Measurements from ENCODE around the gene MMP1.

Gene MMP1

DNA sequence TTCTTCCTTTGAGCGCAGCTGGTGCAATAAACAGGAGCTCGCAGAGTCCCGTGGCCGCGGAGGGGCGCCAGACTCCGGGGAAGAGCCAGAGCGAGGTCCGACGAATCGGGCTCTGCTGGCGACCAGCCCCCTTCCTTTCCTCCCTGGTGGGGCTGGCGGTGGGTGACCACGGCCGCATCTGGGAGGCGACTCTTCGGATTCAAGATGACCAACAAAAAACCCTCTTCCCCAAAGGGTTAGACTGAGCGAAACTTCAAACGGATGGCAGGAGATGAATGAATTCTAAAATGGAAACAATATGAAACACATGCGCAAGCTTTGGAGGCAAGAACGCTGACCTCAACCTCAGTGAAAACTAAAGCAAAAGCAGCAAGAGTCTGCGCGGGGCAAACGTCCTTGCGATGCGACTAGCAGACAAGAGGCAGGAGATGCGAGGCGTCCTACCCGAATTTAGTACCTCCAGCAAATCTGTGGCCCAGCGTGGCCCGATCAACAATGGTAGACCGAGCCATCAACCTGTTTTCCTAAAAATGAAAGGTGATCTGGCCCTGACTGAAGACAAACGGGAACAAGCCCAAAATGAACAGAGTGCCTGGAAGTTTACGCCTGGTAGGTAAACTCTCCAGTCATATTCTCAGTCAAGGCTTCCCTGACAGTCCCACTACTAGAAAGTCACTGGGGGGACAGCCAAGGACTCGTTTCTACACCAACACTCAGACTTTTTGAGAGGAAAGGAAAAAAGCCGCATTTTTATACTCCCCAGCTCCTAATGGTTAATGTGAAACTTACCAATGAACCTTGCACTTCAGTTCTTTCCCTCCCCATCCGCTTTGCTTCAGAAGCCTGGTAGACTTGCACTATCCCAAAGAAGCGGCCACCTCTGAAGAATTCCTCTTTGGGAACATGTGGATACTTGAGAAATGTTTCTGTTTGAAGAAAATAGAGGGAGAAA lies 33.8 kb upstream of the MMP1 start:
- Histone ChIP-seq H3K27me3 (ENCODE audit: control insufficient read depth, insufficient read depth, low read length) (no peaks in the 10 kb centered on the region), H3K79me2 (no peaks in the 10 kb centered on the region), H3K4me3 (ENCODE audit: low read depth, low read length) (no peak overlapping the region), H3K9ac (no peak overlapping the region), H3K27ac (no peak overlapping the region), H3K4me1 (no peaks in the 10 kb centered on the region), H3K36me3 (ENCODE audit: control insufficient read depth, insufficient read depth, low read length) (no peaks in the 10 kb centered on the region), H3K4me2 (ENCODE audit: low read length) (no peak overlapping the region), H3K9me3 (ENCODE audit: control insufficient read depth, low read length) (no peaks in the 10 kb centered on the region), H2AFZ (no peak overlapping the region)
- TF ChIP-seq, protein P1, sequence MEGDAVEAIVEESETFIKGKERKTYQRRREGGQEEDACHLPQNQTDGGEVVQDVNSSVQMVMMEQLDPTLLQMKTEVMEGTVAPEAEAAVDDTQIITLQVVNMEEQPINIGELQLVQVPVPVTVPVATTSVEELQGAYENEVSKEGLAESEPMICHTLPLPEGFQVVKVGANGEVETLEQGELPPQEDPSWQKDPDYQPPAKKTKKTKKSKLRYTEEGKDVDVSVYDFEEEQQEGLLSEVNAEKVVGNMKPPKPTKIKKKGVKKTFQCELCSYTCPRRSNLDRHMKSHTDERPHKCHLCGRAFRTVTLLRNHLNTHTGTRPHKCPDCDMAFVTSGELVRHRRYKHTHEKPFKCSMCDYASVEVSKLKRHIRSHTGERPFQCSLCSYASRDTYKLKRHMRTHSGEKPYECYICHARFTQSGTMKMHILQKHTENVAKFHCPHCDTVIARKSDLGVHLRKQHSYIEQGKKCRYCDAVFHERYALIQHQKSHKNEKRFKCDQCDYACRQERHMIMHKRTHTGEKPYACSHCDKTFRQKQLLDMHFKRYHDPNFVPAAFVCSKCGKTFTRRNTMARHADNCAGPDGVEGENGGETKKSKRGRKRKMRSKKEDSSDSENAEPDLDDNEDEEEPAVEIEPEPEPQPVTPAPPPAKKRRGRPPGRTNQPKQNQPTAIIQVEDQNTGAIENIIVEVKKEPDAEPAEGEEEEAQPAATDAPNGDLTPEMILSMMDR (IDR thresholded peaks at IDR 0.05), result no peak

- no peak overlapping the region for H2AFZ ChIP-seq
- H3K79me2 ChIP-seq, result no peaks in the 10 kb centered on the region
- H3K4me1 ChIP-seq, result no peaks in the 10 kb centered on the region
- H3K4me3 ChIP-seq (ENCODE audit: low read depth, low read length), result no peak overlapping the region
- TF ChIP-seq, protein P1 (IDR thresholded peaks at IDR 0.05), result no peak
- H3K9ac ChIP-seq, result no peak overlapping the region
- H3K36me3 ChIP-seq (ENCODE audit: control insufficient read depth, insufficient read depth, low read length), result no peaks in the 10 kb centered on the region
- no peaks in the 10 kb centered on the region for H3K27me3 ChIP-seq (ENCODE audit: control insufficient read depth, insufficient read depth, low read length)
- H3K4me2 ChIP-seq (ENCODE audit: low read length), result no peak overlapping the region
- H3K9me3 ChIP-seq (ENCODE audit: control insufficient read depth, low read length), result no peaks in the 10 kb centered on the region
- no peak overlapping the region for H3K27ac ChIP-seq
Measured at GRCh38 chr11:102831128-102831488, 33.1 kb upstream of the MMP1 start.

GRCh38 chr11:102830001-102830727 lies 32.2 kb upstream of the MMP1 start:
- TF ChIP-seq, protein P1 (IDR thresholded peaks at IDR 0.05), result no peak
- Histone ChIP-seq H3K4me3 (ENCODE audit: low read depth, low read length) (no peak overlapping the region), H3K79me2 (no peaks in the 10 kb centered on the region), H3K27ac (no peak overlapping the region), H3K9me3 (ENCODE audit: control insufficient read depth, low read length) (no peaks in the 10 kb centered on the region), H3K36me3 (ENCODE audit: control insufficient read depth, insufficient read depth, low read length) (no peaks in the 10 kb centered on the region), H3K9ac (no peak overlapping the region), H2AFZ (no peak overlapping the region), H3K4me1 (no peaks in the 10 kb centered on the region), H3K4me2 (ENCODE audit: low read length) (no peak overlapping the region), H3K27me3 (ENCODE audit: control insufficient read depth, insufficient read depth, low read length) (no peaks in the 10 kb centered on the region)

DNA sequence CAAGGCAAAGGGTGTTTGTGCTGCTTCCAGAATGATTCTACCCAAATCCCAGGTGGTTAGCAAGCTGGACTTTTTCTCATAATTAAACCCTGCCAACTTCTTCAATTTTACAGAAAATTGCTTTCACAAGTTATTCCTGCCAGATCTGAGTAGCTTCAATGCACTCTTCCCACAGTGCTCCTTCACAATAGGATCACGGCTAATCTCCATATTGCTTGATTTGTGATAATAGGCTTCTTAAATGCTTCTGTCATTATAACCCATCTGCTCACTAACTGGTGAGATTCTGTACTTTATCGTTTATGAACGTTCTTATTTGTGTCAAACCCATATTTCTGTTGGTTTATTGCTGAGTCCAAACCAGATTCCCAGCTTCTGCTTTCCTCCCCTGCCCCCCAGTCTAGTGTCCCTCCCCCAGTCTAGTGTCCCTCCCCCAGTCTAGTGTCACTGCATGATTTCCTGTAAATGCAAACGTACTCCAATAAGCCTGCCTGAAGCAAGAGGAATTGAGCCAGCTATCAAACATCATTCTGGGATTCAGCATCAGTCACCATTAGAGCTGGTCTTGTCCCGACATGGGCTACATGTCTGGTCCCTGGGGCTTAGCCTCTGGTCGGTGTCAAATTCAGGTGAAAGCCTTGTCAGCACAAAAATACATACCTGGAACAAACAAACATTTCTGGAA lies 31.5 kb upstream of the MMP1 start:
- TF ChIP-seq, protein P1 (IDR thresholded peaks at IDR 0.05), result no peak
- H3K9ac ChIP-seq, result no peak overlapping the region
- no peaks in the 10 kb centered on the region for H3K79me2 ChIP-seq
- no peaks in the 10 kb centered on the region for H3K9me3 ChIP-seq (ENCODE audit: control insufficient read depth, low read length)
- no peak overlapping the region for H3K4me3 ChIP-seq (ENCODE audit: low read depth, low read length)
- no peaks in the 10 kb centered on the region for H3K4me1 ChIP-seq
- no peaks in the 10 kb centered on the region for H3K27me3 ChIP-seq (ENCODE audit: control insufficient read depth, insufficient read depth, low read length)
- H2AFZ ChIP-seq, result no peak overlapping the region
- no peak overlapping the region for H3K27ac ChIP-seq
- H3K4me2 ChIP-seq (ENCODE audit: low read length), result no peak overlapping the region
- no peaks in the 10 kb centered on the region for H3K36me3 ChIP-seq (ENCODE audit: control insufficient read depth, insufficient read depth, low read length)

All from parathyroid adenoma (tissue), 2 donors.